ENCODE measurements around the gene PFDN1.

DNA sequence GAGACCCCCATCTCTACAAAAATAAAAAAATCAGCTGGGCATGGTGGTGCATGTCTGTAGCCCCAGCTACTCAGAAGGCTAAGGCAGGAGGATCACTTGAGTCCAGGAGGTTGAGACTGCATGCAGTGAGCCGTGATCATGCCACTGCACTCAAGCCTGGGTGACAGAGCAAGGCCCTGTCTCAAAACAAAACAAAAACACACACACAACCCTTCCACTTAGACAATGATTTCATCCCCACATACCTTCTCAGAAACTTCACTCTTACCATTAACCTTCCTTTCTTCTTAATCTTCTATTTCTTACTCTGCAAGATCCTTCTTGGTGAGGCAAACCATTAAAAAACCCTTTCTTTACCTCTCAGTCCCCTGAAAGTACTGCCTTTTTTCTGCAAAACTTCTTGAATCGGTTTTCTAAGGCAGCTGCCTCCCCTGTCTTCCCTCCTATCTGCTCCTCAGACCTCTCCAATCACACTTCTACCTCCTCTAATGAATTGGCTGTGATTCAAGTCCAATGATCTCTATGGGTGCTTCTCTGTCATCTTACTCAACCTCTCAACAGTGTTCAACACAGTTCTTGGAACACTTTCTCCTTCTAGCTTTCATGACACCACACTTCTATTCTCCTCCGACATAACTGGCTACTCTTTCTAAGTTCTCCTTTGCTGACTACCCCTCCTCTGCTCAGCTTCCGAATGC, 47.3 kb downstream of the PFDN1 start:
- TF ChIP-seq, protein P1, sequence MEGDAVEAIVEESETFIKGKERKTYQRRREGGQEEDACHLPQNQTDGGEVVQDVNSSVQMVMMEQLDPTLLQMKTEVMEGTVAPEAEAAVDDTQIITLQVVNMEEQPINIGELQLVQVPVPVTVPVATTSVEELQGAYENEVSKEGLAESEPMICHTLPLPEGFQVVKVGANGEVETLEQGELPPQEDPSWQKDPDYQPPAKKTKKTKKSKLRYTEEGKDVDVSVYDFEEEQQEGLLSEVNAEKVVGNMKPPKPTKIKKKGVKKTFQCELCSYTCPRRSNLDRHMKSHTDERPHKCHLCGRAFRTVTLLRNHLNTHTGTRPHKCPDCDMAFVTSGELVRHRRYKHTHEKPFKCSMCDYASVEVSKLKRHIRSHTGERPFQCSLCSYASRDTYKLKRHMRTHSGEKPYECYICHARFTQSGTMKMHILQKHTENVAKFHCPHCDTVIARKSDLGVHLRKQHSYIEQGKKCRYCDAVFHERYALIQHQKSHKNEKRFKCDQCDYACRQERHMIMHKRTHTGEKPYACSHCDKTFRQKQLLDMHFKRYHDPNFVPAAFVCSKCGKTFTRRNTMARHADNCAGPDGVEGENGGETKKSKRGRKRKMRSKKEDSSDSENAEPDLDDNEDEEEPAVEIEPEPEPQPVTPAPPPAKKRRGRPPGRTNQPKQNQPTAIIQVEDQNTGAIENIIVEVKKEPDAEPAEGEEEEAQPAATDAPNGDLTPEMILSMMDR (conservative IDR thresholded peaks at IDR 0.05), result no peak
- TF ChIP-seq EZH2 (IDR thresholded peaks at IDR 0.05; ENCODE audit: low read depth), result no peak
